Activated naive CD4-positive, alpha-beta T cell treated with anti-CD3 and anti-CD28 coated beads for 36 hours (primary cell): ENCODE results near the gene TOR3A. TPM values are rescaled to one million over a fixed set of nuclear protein-coding genes. Genes with fewer than 3 reads are reported as not detected.

Experiments
- CTCF ChIA-PET: fragments of 350-600 bp; sonication (Branson Sonifier 250); formaldehyde crosslinking; loops from one replicate; lab custom pipeline; 2021; ENCODE audit warnings: antibody characterized with exemption; lab: Charles Lee
- DNase-seq: peaks from one replicate; pipeline ENCODE4 v3.0.0-alpha.2; 2020
- H3K27ac Mint-ChIP-seq: one replicate; pipeline ENCODE4 v1.8.0; 2021; ENCODE audit warnings: mild to moderate bottlenecking, mixed read lengths
- H3K27me3 Mint-ChIP-seq: one replicate; pipeline ENCODE4 v1.8.0; 2021; ENCODE audit warnings: low read depth, mixed read lengths
- H3K36me3 Mint-ChIP-seq: one replicate; pipeline ENCODE4 v1.8.0; 2021; ENCODE audit warnings: low read depth, mixed read lengths
- H3K4me1 Mint-ChIP-seq: one replicate; pipeline ENCODE4 v1.8.0; 2021; ENCODE audit warnings: low read depth, mixed read lengths
- H3K4me3 Mint-ChIP-seq: one replicate; pipeline ENCODE4 v1.8.0; 2021; ENCODE audit warnings: mild to moderate bottlenecking, moderate library complexity, mixed read lengths
- H3K9me3 Mint-ChIP-seq: one replicate; pipeline ENCODE4 v1.8.0; 2021; ENCODE audit warnings: mixed read lengths
- intact Hi-C: fragments of 100-400 bp; cut with micrococcal nuclease; formaldehyde crosslinking; loops from one replicate; pipeline ENCODE4 v1.15.1; 2023
- total RNA-seq, 2 experiments: library from RNA; stranded (reverse); gene quantifications; one replicate each; pipeline ENCODE4 v1.2.3, GENCODE V29; 2021

The TOR3A gene
- total RNA-seq, 2 experiments from 2014 or later: 35.8 to 39.2 TPM

DNA sequence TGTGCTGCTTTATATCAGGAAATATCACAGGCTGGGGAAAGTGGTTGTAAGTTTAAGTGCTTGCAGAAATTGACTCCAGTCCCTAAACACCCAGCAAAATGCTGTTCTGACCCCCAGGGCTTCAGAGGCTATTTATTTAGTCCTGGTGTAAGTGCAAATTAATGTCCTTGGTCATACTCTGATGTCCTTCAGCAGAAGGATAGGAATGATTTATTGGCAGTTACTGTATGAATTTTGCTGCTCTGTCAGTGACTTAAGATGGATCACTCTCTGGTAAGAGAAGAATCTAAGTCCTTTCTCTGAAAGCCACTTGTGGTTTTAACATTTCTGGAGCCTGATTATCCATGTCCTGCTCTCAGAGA, 34.3 kb upstream of the TOR3A start:
- Mint-ChIP-seq H3K27ac (no peak overlapping the region), H3K4me1 (peaks cover 6% of the 10 kb centered on the region), H3K27me3 (no peaks in the 10 kb centered on the region), H3K36me3 (peaks cover 8% of the 10 kb centered on the region), H3K4me3 (no peak overlapping the region), H3K9me3 (no peaks in the 10 kb centered on the region)
- intact Hi-C loops: no loop called here
- CTCF ChIA-PET: interaction anchor here (0.6 to 1.0 kb wide), 2 partner anchors 117 to 321 kb away, joined by 3 read pairs; no protein-coding TSS in a partner anchor
- DNase-seq: no peak

DNA sequence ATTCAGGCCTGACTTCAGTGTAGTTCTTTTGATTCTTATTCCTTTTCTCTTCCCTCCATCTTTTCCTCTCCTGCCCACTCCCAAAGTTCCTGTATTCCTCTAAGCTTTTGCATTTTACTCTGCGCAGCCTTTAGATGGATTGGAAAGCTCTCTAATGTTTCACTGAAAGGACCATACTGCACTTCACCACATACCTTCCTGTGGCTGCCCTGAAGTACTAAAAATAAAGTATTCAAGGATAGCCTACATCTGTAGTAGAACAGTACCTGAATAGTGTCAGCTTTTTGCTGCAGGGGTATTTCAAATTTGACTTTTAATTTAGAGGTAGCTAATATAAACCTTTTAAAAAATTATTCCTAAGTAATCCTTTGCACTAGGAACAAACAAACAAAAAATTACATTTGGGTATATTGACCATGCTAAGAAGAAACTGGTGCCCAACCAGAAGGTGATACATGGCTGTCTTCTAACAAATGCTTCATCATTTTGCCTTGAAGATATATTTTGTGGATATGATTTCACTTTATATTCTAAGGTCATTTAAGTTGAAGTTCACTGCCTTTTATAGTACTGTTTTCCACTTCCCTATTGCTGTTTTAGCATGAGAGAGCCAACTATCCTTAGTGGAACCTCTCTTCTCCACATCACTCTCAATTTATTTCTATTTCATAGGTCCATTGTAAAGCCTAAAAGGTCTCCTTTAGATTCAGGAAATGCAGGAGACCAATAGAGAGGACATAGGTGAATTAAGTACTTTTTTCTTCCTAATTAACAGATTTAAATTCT, 33.3 kb upstream of the TOR3A start:
- DNase-seq: no peak
- H3K4me3 Mint-ChIP-seq: no peak overlapping the region
- no peak overlapping the region for H3K27ac Mint-ChIP-seq
- H3K36me3 Mint-ChIP-seq: peaks cover 6% of the 10 kb centered on the region
- peaks cover 1% of the 10 kb centered on the region for H3K4me1 Mint-ChIP-seq
- CTCF ChIA-PET: interaction anchor here (1.0 kb wide), 1 partner anchor 320 kb away, joined by 3 read pairs; no protein-coding TSS in a partner anchor
- no peaks in the 10 kb centered on the region for H3K27me3 Mint-ChIP-seq
- no peaks in the 10 kb centered on the region for H3K9me3 Mint-ChIP-seq
- intact Hi-C loops: no loop called here

DNA sequence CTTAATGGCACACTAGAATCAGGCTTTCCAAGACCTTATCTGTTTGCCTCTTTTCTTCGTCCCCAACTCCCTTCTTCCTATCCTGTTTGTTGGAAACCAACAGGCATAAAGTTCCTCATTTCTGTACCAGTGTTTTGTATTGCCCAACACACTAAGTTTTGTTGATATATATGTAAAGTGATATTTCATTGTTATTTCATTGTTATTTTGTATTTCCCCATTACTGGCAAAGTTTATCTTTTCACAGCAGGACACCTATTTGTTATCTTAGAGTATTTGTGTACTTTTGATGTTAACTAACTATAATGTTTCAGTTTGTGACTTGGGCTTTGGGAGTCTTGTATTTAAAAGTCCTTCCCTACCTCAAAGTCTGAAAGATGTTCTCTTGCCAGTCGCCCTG, 29.1 kb upstream of the TOR3A start:
- H3K27ac Mint-ChIP-seq: no peak overlapping the region
- intact Hi-C loops: no loop called here
- H3K4me1 Mint-ChIP-seq: no peaks in the 10 kb centered on the region
- H3K9me3 Mint-ChIP-seq: peaks cover 2% of the 10 kb centered on the region
- no peak for DNase-seq
- H3K27me3 Mint-ChIP-seq: no peaks in the 10 kb centered on the region
- H3K4me3 Mint-ChIP-seq: no peak overlapping the region
- CTCF ChIA-PET: no interaction called here
- peaks cover 23% of the 10 kb centered on the region for H3K36me3 Mint-ChIP-seq

DNA sequence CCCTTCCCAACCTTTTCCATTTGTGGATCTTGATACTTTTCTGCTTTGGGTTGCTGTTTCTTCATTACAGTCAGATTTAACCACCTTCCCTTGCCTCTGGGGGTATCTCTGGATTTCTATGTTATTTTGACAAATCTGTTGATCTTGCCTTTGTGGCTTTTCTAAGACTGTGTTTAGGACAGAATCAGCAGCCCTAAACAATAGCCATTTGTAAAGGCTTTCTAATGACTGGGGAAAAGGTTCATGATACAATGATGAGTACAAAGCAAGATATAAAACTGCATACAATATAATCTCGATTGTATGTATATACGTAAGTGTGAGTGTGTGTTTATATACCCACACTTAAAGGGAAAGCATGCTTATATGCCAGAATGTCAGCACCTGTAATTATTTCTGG, 28.4 kb upstream of the TOR3A start:
- H3K27ac Mint-ChIP-seq: no peak overlapping the region
- intact Hi-C loops: no loop called here
- DNase-seq: no peak
- no peak overlapping the region for H3K4me3 Mint-ChIP-seq
- CTCF ChIA-PET: no interaction called here
- H3K36me3 Mint-ChIP-seq: peaks cover 24% of the 10 kb centered on the region
- H3K9me3 Mint-ChIP-seq: peaks cover 2% of the 10 kb centered on the region
- H3K27me3 Mint-ChIP-seq: no peaks in the 10 kb centered on the region
- H3K4me1 Mint-ChIP-seq: no peaks in the 10 kb centered on the region

DNA sequence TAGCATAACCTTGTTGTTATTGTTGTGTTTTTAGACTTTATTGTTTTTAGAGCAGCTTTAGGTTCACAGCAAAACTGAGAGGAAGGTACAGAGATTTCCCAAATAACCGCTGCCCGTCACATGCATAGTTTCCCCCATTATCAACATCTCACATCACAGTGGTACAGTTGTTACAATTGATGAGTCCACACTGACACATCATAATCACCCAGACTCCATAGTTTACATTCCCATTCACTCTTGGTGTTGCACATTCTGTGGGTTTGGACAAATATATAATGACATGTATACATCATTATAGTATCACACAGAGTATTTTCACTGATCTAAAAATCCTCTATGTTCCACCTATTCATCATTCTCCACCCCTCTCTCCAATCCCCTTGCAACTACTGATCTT, 25.9 kb upstream of the TOR3A start:
- Mint-ChIP-seq H3K4me1 (no peaks in the 10 kb centered on the region), H3K27me3 (no peaks in the 10 kb centered on the region), H3K27ac (no peak overlapping the region), H3K4me3 (no peak overlapping the region), H3K36me3 (peaks cover 24% of the 10 kb centered on the region), H3K9me3 (peaks cover 2% of the 10 kb centered on the region)
- DNase-seq: no peak
- intact Hi-C loops: no loop called here
- CTCF ChIA-PET: no interaction called here

DNA sequence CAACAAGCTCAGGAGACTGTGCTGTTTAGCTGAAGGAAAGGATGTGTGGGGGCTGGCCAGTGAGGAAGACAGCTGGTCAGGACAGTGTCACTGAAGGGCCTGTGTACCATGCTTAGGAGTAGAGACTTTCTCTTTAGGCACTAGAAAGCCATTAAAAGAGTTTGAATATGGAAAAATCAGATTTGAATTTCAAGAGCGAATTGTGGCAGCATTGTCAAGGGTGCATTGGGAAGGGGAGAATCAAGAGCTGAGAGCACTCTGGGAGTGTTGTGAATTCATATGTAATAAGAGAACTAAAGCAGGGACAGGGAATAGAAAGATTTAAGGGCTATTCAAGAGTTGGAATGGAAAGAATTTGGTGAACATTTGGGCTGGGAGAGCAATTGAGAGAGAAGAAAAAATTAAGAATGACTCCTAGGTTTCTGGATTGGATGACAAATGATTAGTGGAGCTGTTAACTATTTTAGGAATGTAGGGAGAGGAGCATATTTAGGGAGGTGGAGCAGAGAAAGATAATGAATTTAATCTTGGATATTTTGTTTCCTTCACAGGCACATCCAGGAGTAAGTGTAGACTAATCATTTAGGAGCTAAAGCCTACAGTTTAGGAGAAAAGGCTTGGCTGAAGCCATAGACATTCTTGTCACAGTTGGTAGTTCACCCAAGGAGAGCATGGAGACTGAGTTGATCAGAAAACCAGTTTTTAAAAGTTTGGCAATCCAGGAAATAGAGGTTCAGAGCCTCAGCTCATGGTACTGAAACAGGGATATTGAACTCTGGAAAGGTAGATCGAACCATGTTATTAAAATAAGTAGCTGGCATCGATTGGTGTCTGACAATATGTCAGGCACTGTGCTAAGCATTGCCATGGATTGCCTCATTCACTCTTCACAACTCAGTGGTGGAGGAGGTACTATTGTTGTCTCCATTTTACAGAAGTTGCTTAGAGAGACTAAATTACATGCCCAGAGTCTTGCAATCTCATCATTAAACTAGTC, 23.1 kb upstream of the TOR3A start:
- intact Hi-C loops: no loop called here
- peaks cover 27% of the 10 kb centered on the region for H3K36me3 Mint-ChIP-seq

DNA sequence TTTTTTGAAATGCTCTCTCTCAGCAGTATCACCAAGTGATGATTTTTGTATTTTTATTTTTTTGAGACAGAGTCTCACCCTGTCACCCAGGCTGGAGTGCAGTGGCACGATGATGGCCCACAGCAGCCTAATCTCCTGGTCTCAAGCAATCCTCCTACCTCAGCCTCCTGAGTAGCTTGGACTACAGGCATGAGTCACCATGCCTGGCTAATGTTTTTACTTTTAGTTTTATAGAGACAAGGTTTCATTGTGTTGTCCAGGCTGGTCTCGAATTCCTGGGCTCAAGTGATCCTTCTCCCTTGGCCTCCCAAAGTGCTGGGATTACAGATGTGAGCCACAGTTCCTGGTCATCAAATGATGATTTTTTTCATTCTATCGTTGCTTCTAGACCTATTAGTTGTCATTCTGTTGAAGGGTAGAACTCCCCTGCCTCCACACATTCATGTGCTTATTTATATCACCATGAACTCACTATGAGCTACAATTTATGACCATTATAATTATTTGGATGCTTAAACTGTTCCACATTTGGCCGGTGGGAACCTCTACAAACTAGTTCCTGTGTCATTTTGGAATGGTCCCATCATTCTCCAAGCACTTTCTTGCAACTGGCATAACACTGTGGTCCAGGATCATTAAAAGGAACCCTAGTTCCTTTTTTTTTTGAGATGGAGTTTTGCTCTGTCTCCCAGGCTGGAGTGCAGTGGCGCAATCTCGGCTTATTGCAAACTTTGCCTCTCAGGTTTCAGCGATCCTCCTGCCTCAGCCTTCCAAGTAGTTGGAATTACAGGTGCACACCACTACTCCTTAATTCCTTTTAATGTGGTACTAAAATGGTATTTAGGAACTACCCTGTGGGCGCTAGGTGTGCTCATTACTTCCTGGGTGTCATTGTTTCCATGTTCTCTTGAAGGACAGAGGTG, 20.2 kb upstream of the TOR3A start:
- intact Hi-C loops: no loop called here
- H3K27me3 Mint-ChIP-seq: no peaks in the 10 kb centered on the region
- no peak overlapping the region for H3K4me3 Mint-ChIP-seq
- no peak for DNase-seq
- H3K36me3 Mint-ChIP-seq: peaks cover 13% of the 10 kb centered on the region
- peaks cover 2% of the 10 kb centered on the region for H3K4me1 Mint-ChIP-seq
- no peaks in the 10 kb centered on the region for H3K9me3 Mint-ChIP-seq
- no peak overlapping the region for H3K27ac Mint-ChIP-seq
- CTCF ChIA-PET: no interaction called here

More for the DNA sequence above, 23.1 kb upstream of the TOR3A start:
- H3K27me3 Mint-ChIP-seq: no peaks in the 10 kb centered on the region
- H3K27ac Mint-ChIP-seq: no peak overlapping the region
- peaks cover 2% of the 10 kb centered on the region for H3K4me1 Mint-ChIP-seq
- DNase-seq: no peak
- H3K4me3 Mint-ChIP-seq: no peak overlapping the region
- CTCF ChIA-PET: interaction anchor here (0.9 kb wide), 1 partner anchor 56 kb away, joined by 3 read pairs; no protein-coding TSS in a partner anchor
- H3K9me3 Mint-ChIP-seq: peaks cover 2% of the 10 kb centered on the region

DNA sequence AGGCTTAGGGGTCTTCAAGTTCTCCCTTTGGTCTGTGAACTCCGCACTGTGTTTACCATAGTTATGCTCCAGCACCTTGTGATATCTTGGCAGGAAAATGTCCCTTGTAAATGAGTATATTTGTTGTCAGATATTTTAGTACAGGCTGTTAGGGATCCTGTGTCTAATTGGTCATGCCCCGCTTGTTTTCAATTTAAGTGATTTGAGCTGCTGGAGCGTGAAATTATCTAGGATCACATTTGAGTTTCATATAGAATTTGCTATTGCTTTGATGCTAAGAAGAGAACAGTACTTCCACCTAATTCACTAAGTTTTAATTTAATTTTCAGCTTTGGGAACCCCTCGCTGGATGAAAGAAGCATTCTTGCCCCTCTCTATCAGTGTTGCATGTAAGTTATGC, 15.4 kb upstream of the TOR3A start:
- Mint-ChIP-seq H3K36me3 (peaks cover 21% of the 10 kb centered on the region), H3K4me3 (no peak overlapping the region), H3K27ac (no peak overlapping the region), H3K4me1 (peaks cover 2% of the 10 kb centered on the region), H3K27me3 (no peaks in the 10 kb centered on the region), H3K9me3 (no peaks in the 10 kb centered on the region)
- DNase-seq: no peak
- intact Hi-C loops: no loop called here
- CTCF ChIA-PET: interaction anchor here (0.6 kb wide), 1 partner anchor 33 kb away, joined by 3 read pairs; no protein-coding TSS in a partner anchor

DNA sequence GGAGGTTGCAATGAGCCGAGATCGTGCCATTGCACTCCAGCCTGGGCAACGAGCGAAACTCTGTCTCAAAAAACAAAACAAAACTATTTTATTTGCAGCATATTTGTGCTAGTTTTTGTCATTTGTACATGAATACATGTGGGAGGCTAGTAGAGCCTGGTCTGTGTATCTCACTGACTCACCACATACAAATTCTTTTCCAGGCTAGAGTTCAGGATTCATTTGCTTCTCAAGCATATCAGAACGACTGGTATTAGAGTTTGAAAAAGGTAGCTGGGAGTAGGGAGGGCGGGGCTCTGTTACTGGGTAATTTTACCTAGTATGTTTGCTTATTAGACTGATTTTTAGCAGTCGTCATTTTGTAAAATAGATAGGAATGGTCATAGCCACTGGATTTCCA, 4.5 kb upstream of the TOR3A start:
- Mint-ChIP-seq H3K4me3 (no peak overlapping the region), H3K27ac (no peak overlapping the region), H3K36me3 (no peaks in the 10 kb centered on the region), H3K27me3 (no peaks in the 10 kb centered on the region), H3K9me3 (no peaks in the 10 kb centered on the region), H3K4me1 (peaks cover 14% of the 10 kb centered on the region)
- CTCF ChIA-PET: interaction anchor here (1.6 to 6.2 kb wide), 2 partner anchors 292 to 298 kb away, joined by 5 to 65 read pairs; no protein-coding TSS in a partner anchor
- no peak for DNase-seq
- intact Hi-C loops: no loop called here

DNA sequence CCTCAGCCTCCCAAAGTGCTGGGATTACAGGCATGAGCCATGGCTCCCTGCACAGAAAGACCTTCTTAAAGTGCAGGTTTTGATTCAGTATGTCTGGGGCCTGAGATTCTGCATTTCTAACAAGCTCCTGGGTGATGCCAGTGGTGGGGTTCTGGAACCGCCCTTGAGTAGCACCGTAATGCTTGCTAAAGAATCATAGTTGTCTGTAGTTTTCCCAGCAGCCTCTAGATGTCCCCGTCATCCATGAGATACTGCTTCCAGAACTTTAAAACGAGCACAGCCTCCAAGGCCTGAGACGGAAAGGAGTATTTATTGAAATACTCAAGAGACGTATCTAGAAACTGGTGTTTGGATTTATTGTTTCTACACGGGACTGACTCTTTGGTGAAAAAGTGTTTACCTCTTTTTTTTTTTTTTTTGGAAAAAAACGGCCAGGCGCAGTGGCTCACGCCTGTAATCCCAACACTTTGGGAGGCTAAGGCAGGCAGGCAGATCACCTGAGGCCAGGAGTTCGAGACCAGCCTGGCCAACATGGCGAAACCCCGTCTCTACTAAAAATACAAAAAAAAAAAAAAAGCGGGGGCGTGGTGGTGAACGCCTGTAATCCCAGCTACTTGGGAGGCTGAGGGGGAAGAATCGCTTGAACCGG, 2.6 kb upstream of the TOR3A start:
- no peak overlapping the region for H3K4me3 Mint-ChIP-seq
- peak; percentile 69 for DNase-seq
- H3K9me3 Mint-ChIP-seq: no peaks in the 10 kb centered on the region
- intact Hi-C loops: loop anchor here (1.0 to 2.0 kb wide), 6 partner anchors 42 to 735 kb away; no protein-coding TSS in a partner anchor
- no peaks in the 10 kb centered on the region for H3K27me3 Mint-ChIP-seq
- H3K4me1 Mint-ChIP-seq: peaks cover 21% of the 10 kb centered on the region
- CTCF ChIA-PET: interaction anchor here (0.6 to 6.2 kb wide), 15 partner anchors 10 to 1363 kb away, joined by 3 to 65 read pairs (median 4); partner anchors contain the start of gene SOAT1
- no peak overlapping the region for H3K27ac Mint-ChIP-seq
- H3K36me3 Mint-ChIP-seq: peaks cover 6% of the 10 kb centered on the region
